ENCODE data around the gene LNPEP. TPM values are rescaled to one million over a fixed set of nuclear protein-coding genes. Genes with fewer than 3 reads are reported as not detected.

Gene LNPEP
- total RNA-seq, 1 experiment from 2014 or later = 6.4 TPM

DNA sequence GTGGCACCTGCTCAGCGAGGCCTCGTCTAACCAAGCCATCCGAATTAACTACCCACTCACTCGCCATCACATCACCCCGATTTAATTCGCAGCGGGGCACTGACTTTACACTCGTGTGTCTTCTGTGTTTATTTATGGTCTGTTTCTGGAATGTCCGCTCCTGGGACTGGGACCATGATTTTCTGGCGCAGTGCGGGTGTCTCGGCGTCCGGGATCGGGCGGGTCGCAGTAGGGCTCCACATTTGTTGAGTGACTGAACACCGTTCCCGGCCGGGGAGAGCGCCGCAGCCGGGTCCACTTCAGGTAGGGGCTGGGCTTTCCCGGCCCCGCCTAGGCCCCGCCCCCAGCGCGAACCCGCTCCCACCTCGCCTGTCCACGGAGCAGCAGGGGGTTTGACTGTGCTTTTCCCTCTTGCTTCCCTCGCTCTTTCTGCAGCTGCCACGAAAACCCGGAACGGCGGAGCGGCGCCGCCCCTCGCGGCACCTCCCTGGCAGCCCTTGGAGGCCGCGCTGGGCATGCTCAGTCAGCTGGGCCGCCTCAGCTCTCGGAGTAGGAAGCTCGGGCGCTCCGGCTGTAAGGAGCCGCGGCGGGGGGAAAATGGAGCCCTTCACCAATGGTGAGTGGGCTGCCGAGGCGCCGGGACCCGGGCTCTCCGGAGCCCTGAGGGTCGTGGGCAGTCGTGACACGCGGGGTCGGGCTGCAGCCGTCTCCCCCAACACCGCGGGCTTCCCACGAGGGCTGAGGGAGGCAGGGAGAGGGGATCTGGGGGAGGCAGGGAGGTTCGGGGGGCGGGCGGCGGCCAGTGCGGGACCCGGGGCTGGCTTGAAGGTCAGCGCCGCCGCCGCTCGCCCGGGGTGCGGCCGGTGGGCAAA lies at the start of gene LNPEP (continued):
- TF ChIP-seq, protein P1, sequence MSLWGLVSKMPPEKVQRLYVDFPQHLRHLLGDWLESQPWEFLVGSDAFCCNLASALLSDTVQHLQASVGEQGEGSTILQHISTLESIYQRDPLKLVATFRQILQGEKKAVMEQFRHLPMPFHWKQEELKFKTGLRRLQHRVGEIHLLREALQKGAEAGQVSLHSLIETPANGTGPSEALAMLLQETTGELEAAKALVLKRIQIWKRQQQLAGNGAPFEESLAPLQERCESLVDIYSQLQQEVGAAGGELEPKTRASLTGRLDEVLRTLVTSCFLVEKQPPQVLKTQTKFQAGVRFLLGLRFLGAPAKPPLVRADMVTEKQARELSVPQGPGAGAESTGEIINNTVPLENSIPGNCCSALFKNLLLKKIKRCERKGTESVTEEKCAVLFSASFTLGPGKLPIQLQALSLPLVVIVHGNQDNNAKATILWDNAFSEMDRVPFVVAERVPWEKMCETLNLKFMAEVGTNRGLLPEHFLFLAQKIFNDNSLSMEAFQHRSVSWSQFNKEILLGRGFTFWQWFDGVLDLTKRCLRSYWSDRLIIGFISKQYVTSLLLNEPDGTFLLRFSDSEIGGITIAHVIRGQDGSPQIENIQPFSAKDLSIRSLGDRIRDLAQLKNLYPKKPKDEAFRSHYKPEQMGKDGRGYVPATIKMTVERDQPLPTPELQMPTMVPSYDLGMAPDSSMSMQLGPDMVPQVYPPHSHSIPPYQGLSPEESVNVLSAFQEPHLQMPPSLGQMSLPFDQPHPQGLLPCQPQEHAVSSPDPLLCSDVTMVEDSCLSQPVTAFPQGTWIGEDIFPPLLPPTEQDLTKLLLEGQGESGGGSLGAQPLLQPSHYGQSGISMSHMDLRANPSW (CRISPR knock-in tag; conservative IDR thresholded peaks at IDR 0.05; ENCODE audit: low read depth) = no peak
- TF ChIP-seq TCF7 (CRISPR knock-in tag; IDR thresholded peaks at IDR 0.05; ENCODE audit: low read depth) = no peak

DNA sequence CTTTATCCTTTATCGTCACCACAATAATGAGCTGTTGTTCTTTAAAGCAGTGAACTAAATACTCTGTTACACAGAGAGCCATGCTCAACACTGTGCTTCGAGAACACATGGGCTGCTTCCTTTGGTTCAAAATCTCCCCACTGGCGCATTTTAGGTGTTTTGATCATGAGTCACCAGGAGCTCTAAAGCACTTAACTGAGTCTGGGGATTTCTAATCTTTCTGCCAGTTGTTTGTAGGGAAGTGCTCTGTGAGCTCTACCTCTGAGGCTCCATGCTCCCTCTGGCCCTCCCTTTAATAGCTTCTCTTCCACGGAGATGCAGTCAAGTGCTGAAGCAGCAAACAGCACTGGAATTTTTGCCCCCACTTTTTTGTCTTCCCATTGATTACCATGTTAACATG lies 42.5 kb upstream of the LNPEP start:
- CTCF ChIA-PET = interaction anchor here (1.9 kb wide), 1 partner anchor 24 kb away, joined by 9 read pairs; no protein-coding TSS in a partner anchor
- Mint-ChIP-seq H3K4me3 (no peak overlapping the region), H3K27ac (no peak overlapping the region), H3K4me1 (no peaks in the 10 kb centered on the region), H3K36me3 (no peaks in the 10 kb centered on the region), H3K9me3 (no peaks in the 10 kb centered on the region), H3K27me3 (ENCODE audit: low read depth) (no peaks in the 10 kb centered on the region)
- no peak for DNase-seq (ENCODE audit: low spot score)
- no peak for ATAC-seq
- TF ChIP-seq ZBTB21 (CRISPR knock-in tag; IDR thresholded peaks at IDR 0.05; ENCODE audit: borderline replicate concordance) (no peak), HMGA2 (CRISPR knock-in tag; IDR thresholded peaks at IDR 0.05) (no peak), ZNF416 (CRISPR knock-in tag; IDR thresholded peaks at IDR 0.05) (no peak), OVOL2 (CRISPR knock-in tag; IDR thresholded peaks at IDR 0.05; ENCODE audit: borderline replicate concordance) (no peak), GRHL2 (CRISPR knock-in tag; IDR thresholded peaks at IDR 0.05; ENCODE audit: insufficient replicate concordance, severe bottlenecking) (no peak), FOXJ3 (CRISPR knock-in tag; IDR thresholded peaks at IDR 0.05; ENCODE audit: borderline replicate concordance) (no peak), ELF4 (CRISPR knock-in tag; IDR thresholded peaks at IDR 0.05; ENCODE audit: low read depth) (no peak), TEAD1 (CRISPR knock-in tag; IDR thresholded peaks at IDR 0.05) (no peak), JUN (CRISPR knock-in tag; IDR thresholded peaks at IDR 0.05) (no peak), NR1H2 (CRISPR knock-in tag; IDR thresholded peaks at IDR 0.05) (no peak)
- TF ChIP-seq, protein P2, sequence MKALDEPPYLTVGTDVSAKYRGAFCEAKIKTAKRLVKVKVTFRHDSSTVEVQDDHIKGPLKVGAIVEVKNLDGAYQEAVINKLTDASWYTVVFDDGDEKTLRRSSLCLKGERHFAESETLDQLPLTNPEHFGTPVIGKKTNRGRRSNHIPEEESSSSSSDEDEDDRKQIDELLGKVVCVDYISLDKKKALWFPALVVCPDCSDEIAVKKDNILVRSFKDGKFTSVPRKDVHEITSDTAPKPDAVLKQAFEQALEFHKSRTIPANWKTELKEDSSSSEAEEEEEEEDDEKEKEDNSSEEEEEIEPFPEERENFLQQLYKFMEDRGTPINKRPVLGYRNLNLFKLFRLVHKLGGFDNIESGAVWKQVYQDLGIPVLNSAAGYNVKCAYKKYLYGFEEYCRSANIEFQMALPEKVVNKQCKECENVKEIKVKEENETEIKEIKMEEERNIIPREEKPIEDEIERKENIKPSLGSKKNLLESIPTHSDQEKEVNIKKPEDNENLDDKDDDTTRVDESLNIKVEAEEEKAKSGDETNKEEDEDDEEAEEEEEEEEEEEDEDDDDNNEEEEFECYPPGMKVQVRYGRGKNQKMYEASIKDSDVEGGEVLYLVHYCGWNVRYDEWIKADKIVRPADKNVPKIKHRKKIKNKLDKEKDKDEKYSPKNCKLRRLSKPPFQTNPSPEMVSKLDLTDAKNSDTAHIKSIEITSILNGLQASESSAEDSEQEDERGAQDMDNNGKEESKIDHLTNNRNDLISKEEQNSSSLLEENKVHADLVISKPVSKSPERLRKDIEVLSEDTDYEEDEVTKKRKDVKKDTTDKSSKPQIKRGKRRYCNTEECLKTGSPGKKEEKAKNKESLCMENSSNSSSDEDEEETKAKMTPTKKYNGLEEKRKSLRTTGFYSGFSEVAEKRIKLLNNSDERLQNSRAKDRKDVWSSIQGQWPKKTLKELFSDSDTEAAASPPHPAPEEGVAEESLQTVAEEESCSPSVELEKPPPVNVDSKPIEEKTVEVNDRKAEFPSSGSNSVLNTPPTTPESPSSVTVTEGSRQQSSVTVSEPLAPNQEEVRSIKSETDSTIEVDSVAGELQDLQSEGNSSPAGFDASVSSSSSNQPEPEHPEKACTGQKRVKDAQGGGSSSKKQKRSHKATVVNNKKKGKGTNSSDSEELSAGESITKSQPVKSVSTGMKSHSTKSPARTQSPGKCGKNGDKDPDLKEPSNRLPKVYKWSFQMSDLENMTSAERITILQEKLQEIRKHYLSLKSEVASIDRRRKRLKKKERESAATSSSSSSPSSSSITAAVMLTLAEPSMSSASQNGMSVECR (CRISPR knock-in tag; IDR thresholded peaks at IDR 0.05; ENCODE audit: borderline replicate concordance) = no peak
- TF ChIP-seq, protein P3, sequence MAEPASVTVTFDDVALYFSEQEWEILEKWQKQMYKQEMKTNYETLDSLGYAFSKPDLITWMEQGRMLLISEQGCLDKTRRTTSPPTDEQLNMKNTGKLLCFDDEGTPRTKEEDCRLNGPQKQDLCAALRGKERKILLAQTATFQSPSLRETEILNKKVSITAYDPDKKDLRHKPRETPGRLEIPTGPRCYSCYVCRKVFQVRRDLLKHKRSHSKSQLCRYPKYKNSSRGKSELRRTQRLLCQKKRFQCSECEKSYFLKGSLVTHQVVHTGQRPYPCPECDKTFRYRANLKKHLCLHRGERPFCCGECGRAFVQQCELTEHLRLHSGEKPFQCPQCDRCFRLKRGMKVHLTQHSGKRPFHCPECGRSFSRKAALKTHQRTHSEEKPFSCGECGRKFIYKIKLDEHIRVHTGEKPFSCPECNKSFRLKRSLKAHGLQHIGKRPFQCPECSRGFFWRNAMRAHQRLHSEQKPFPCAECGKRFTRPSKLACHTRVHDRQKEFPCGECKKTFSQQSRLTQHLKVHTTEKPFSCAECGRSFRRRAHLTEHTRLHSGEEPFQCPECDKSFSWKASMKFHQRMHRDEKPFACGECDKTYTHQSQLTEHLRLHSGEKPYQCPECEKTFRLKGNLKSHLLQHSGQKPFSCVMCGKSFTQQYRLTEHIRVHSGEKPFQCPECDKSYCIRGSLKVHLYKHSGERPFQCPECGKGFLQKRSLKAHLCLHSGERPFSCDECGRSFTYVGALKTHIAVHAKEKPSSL (CRISPR knock-in tag; conservative IDR thresholded peaks at IDR 0.05) = no peak
- POLR2A ChIA-PET = no interaction called here

Measured in WTC11 (cell line).